Measurements from ENCODE around the gene PPP1R37.

DNA sequence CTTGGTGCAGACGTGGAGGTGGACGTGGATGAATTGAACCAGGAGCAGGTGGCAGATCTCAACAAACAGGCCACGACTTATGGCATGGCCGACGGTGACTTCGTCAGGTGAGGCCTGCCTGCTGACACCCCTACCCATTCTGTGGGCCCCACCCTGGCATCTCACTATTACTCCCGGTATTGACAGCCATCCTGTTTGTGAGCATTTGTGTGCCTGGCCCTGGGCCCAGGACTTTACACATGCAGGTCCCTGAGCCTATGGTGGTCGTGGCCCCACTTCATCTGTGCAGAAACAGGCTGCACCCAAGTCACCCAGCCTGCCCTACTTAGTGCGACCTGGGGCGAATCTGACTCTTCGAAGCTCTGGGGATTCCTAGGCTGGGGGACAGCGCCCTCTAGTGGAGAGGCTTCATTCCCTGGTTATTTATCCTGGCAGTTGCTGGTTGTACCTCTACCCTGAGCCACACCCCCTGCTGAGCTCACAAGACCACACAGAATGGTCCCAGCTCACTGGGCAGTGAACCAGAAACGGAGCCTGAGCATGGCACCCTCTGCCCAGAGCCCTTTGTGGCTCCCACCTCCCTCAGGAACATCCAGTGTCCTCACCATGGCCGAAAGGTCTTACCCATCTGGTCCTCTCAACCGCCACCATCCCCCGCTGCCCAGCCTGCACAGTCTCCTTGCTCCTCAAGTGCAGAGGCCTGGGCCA is 33.6 kb upstream of the PPP1R37 start:
- TF ChIP-seq, protein P1, sequence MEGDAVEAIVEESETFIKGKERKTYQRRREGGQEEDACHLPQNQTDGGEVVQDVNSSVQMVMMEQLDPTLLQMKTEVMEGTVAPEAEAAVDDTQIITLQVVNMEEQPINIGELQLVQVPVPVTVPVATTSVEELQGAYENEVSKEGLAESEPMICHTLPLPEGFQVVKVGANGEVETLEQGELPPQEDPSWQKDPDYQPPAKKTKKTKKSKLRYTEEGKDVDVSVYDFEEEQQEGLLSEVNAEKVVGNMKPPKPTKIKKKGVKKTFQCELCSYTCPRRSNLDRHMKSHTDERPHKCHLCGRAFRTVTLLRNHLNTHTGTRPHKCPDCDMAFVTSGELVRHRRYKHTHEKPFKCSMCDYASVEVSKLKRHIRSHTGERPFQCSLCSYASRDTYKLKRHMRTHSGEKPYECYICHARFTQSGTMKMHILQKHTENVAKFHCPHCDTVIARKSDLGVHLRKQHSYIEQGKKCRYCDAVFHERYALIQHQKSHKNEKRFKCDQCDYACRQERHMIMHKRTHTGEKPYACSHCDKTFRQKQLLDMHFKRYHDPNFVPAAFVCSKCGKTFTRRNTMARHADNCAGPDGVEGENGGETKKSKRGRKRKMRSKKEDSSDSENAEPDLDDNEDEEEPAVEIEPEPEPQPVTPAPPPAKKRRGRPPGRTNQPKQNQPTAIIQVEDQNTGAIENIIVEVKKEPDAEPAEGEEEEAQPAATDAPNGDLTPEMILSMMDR (IDR thresholded peaks at IDR 0.05), result peak; percentile 67 to 91 (median 77)
- TF ChIP-seq POLR2A (IDR thresholded peaks at IDR 0.05), result no peak

All from tibial nerve (tissue), 3 donors.